ENCODE measurements around the gene GATA5.

GRCh38 chr20:62489932-62490263, 14.1 kb upstream of the GATA5 start:
- no peak for TF ChIP-seq SP1 (IDR thresholded peaks at IDR 0.05)
- no peak for TF ChIP-seq ZNF384 (IDR thresholded peaks at IDR 0.05)
- no peak for TF ChIP-seq L3MBTL2 (conservative IDR thresholded peaks at IDR 0.05)
- no peak for TF ChIP-seq FOXM1 (IDR thresholded peaks at IDR 0.05; ENCODE audit: borderline replicate concordance)
- TF ChIP-seq BHLHE40 (IDR thresholded peaks at IDR 0.05; ENCODE audit: borderline replicate concordance): no peak
- no peak for TF ChIP-seq SUZ12 (IDR thresholded peaks at IDR 0.05)
- no peak for TF ChIP-seq PKNOX1 (IDR thresholded peaks at IDR 0.05)
- TF ChIP-seq HDGF (IDR thresholded peaks at IDR 0.05; ENCODE audit: borderline replicate concordance): no peak
- no peak for TF ChIP-seq FOXA1 (IDR thresholded peaks at IDR 0.05)

Measured in HEK293T (cell line).